ENCODE results near the gene DYTN.
"Not testable (repeated sequence)": the region's sequence is repeated elsewhere in the genome, so short reads cannot be mapped to it uniquely, and the experiment has no call there.

DYTN gene

GRCh38 chr2:206716623-206717022 is 1.6 kb downstream of the DYTN start:
- no peaks in the 10 kb centered on the region for H3K27me3 ChIP-seq (ENCODE audit: control insufficient read depth, insufficient read depth, low read length)
- no peak overlapping the region for H3K9ac ChIP-seq
- no peaks in the 10 kb centered on the region for H3K9me3 ChIP-seq (ENCODE audit: control insufficient read depth, low read length)
- H2AFZ ChIP-seq: no peak overlapping the region
- no peaks in the 10 kb centered on the region for H3K36me3 ChIP-seq (ENCODE audit: control insufficient read depth, insufficient read depth, low read length)
- H3K4me3 ChIP-seq (ENCODE audit: low read depth, low read length): no peak overlapping the region
- no peaks in the 10 kb centered on the region for H3K79me2 ChIP-seq
- no peaks in the 10 kb centered on the region for H3K4me1 ChIP-seq
- no peak for TF ChIP-seq CTCF (IDR thresholded peaks at IDR 0.05)
- no peak overlapping the region for H3K27ac ChIP-seq
- no peak overlapping the region for H3K4me2 ChIP-seq (ENCODE audit: low read length)

- H3K4me2 ChIP-seq (ENCODE audit: low read length): not testable (repeated sequence)
These were observed 3.0 kb downstream of the DYTN start for GRCh38 chr2:206715183-206715582.

DNA sequence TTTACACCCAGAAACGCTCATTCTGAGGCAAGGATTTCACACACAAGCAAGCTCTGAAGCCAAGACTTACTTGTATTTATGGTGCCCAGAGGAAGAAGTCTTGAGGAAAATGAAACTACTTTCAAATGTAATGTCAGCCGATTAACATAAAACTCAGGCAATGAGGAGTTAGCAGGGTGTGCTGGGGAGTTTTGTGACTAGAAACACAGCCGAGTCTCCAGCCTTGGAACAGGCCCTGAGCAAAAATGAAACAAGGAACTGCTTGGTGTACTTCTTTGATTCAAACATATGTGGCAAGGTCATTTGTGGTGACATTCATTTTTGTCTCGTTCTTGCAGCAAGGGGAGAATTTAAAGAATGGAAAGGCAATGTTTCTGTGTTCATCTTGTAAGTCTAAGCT is 4.5 kb downstream of the DYTN start:
- Histone ChIP-seq H3K27me3 (ENCODE audit: control insufficient read depth, insufficient read depth, low read length) (no peaks in the 10 kb centered on the region), H3K4me1 (no peaks in the 10 kb centered on the region), H3K4me2 (ENCODE audit: low read length) (no peak overlapping the region), H3K4me3 (ENCODE audit: low read depth, low read length) (no peak overlapping the region), H2AFZ (no peak overlapping the region), H3K9me3 (ENCODE audit: control insufficient read depth, low read length) (no peaks in the 10 kb centered on the region), H3K79me2 (no peaks in the 10 kb centered on the region), H3K27ac (no peak overlapping the region), H3K36me3 (ENCODE audit: control insufficient read depth, insufficient read depth, low read length) (no peaks in the 10 kb centered on the region), H3K9ac (no peak overlapping the region)
- no peak for TF ChIP-seq CTCF (IDR thresholded peaks at IDR 0.05)

More at GRCh38 chr2:206715183-206715582, 3.0 kb downstream of the DYTN start:
- H3K4me1 ChIP-seq; H3K36me3 ChIP-seq (ENCODE audit: control insufficient read depth, insufficient read depth, low read length); H3K27me3 ChIP-seq (ENCODE audit: control insufficient read depth, insufficient read depth, low read length); H3K9me3 ChIP-seq (ENCODE audit: control insufficient read depth, low read length); H3K79me2 ChIP-seq; H3K4me3 ChIP-seq (ENCODE audit: low read depth, low read length); H3K27ac ChIP-seq; H3K9ac ChIP-seq; H2AFZ ChIP-seq: not testable (repeated sequence)

DNA sequence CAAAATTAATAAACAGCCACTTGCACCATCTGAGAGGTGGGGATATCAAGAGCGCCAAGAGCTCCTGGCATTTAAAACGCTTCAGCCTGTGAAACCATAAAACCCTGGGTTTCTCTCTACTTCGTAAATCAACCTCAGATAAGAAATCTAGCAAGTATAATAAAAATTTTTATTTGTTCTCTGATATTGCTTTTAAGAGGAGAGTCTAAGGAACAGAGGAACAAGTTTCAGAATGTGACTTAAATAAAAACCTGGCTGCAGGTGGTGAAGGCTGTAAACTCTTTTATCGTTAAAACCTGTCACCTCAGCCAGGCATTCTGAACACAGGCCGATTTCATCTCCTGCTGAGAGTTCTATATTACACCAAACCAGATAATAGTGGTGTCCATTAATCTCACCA is 9.9 kb downstream of the DYTN start:
- no peak for TF ChIP-seq CTCF (IDR thresholded peaks at IDR 0.05)
- Histone ChIP-seq H3K9ac (no peak overlapping the region), H3K27ac (no peak overlapping the region), H3K36me3 (ENCODE audit: control insufficient read depth, insufficient read depth, low read length) (no peaks in the 10 kb centered on the region), H3K4me1 (no peaks in the 10 kb centered on the region), H3K4me2 (ENCODE audit: low read length) (no peak overlapping the region), H3K79me2 (no peaks in the 10 kb centered on the region), H3K9me3 (ENCODE audit: control insufficient read depth, low read length) (no peaks in the 10 kb centered on the region), H2AFZ (no peak overlapping the region), H3K4me3 (ENCODE audit: low read depth, low read length) (no peak overlapping the region), H3K27me3 (ENCODE audit: control insufficient read depth, insufficient read depth, low read length) (no peaks in the 10 kb centered on the region)

DNA sequence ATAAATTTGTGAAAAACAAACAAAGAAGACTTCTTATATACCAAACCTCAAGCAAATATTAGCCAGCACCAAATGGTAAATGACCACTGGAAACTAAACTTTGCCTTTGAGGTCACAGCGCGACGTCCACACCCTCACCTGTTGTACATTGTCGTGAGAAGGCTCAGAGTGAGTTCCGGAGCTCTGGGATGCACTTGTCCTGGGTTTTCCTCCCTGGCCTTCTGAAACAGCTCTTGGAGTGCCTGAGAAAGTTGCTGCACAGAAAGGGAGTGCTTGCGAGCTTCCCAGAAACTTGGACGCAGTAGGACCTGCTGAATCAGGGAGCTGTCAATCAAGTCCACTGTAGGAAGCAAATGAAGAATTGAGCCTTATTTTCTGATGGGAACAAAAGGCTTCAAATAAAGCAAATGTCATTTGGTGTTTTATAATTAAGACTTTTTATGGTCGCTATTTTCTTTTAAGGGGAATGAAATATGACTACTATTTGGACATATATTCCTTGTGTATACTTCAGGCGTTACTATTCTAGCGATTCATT is 11.0 kb downstream of the DYTN start:
- H2AFZ ChIP-seq: no peak overlapping the region
- no peaks in the 10 kb centered on the region for H3K36me3 ChIP-seq (ENCODE audit: control insufficient read depth, insufficient read depth, low read length)
- H3K4me3 ChIP-seq (ENCODE audit: low read depth, low read length): no peak overlapping the region
- H3K4me1 ChIP-seq: no peaks in the 10 kb centered on the region
- no peaks in the 10 kb centered on the region for H3K79me2 ChIP-seq
- no peak overlapping the region for H3K27ac ChIP-seq
- no peaks in the 10 kb centered on the region for H3K9me3 ChIP-seq (ENCODE audit: control insufficient read depth, low read length)
- no peaks in the 10 kb centered on the region for H3K27me3 ChIP-seq (ENCODE audit: control insufficient read depth, insufficient read depth, low read length)
- no peak overlapping the region for H3K9ac ChIP-seq
- TF ChIP-seq CTCF (IDR thresholded peaks at IDR 0.05): no peak
- H3K4me2 ChIP-seq (ENCODE audit: low read length): no peak overlapping the region

All from parathyroid adenoma (tissue), 2 donors.